Calu3 (cell line): ENCODE data around the gene RNF141. TPM values are rescaled to one million over a fixed set of nuclear protein-coding genes. Genes with fewer than 3 reads are reported as not detected.

ENCODE experiments used
- BruUV-seq: library from RNA; stranded (reverse); fragments of 400-500 nt; replicated peaks from 2 replicates; lab custom pipeline; 2021; lab: Mats Ljungman, UMichigan
- CTCF ChIA-PET: fragments of 300-600 bp; sonication (Branson Sonifier 250); formaldehyde crosslinking; loops from one replicate; lab custom pipeline; 2022; ENCODE audit warnings: antibody characterized with exemption; lab: Charles Lee
- DNase-seq: peaks from one replicate; pipeline ENCODE4 v3.0.0; 2022
- H3K27ac Mint-ChIP-seq: one replicate; pipeline ENCODE4 v1.8.0; 2022; ENCODE audit warnings: mixed read lengths; ENCODE audit not compliant: unreplicated experiment
- H3K27me3 Mint-ChIP-seq: one replicate; pipeline ENCODE4 v1.8.0; 2022; ENCODE audit warnings: mixed read lengths; ENCODE audit not compliant: unreplicated experiment
- H3K36me3 Mint-ChIP-seq: one replicate; pipeline ENCODE4 v1.8.0; 2022; ENCODE audit warnings: mild to moderate bottlenecking, moderate library complexity, mixed read lengths; ENCODE audit not compliant: insufficient read depth, unreplicated experiment
- H3K4me1 Mint-ChIP-seq: one replicate; pipeline ENCODE4 v1.8.0; 2022; ENCODE audit warnings: mild to moderate bottlenecking, low read depth, mixed read lengths; ENCODE audit not compliant: unreplicated experiment
- H3K4me3 Mint-ChIP-seq: one replicate; pipeline ENCODE4 v1.8.0; 2022; ENCODE audit warnings: mild to moderate bottlenecking, low read depth, moderate library complexity, mixed read lengths; ENCODE audit not compliant: unreplicated experiment
- H3K9me3 Mint-ChIP-seq: one replicate; pipeline ENCODE4 v1.8.0; 2022; ENCODE audit warnings: low read depth, mixed read lengths; ENCODE audit not compliant: unreplicated experiment
- intact Hi-C: fragments of 100-400 bp; cut with micrococcal nuclease; formaldehyde crosslinking; loops from one replicate; pipeline ENCODE4 v1.10.0; 2022; ENCODE audit not compliant: unreplicated experiment
- total RNA-seq: library from RNA; stranded (reverse); gene quantifications from 2 replicates; pipeline ENCODE4 v1.2.3, GENCODE V29; 2022
- TF ChIP-seq, protein P1 (sequence below): fragments of 200-600 bp; IDR thresholded peaks from one replicate; pipeline ENCODE4 v1.8.0; 2022; ENCODE audit warnings: antibody characterized with exemption; ENCODE audit not compliant: unreplicated experiment

The RNF141 gene
- total RNA-seq, 1 experiment from 2014 or later, result 33.9 TPM

DNA sequence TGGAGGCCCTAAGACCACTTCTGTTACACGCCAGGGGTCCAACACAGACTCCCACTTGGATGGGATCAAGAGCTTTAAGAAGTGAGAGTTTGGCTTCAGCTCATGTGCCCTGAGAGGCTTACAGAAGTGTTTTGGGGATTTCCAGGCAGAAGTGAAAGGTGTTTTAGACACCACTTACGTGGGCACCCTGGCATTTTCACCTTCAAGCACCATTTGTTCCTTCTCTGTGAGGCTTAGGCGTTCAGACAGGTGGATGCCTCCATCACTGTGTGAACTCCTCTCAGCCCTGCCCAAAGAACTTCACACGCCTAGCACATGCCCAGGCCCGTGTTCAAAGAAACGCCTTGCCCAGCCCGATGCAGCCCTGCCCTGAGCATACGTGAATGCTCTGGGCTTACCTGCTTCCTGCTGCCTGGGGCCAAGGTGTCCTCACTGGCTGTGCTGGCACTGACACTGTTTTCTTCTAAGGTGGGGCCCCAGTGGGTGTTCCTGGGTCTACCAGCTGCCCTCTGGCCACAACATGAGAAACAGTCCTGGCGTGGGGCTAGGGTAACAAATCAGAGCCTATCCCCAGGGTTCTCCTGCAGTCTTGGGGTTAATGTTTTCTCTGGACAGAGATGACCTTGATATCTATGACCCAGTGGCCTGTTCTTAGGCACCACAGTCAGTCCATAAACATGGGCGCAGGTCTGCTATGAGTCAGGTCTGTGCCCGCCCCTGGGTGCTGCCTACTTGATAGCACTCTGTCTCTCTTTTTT is 51.9 kb downstream of the RNF141 start:
- no peak for DNase-seq

DNA sequence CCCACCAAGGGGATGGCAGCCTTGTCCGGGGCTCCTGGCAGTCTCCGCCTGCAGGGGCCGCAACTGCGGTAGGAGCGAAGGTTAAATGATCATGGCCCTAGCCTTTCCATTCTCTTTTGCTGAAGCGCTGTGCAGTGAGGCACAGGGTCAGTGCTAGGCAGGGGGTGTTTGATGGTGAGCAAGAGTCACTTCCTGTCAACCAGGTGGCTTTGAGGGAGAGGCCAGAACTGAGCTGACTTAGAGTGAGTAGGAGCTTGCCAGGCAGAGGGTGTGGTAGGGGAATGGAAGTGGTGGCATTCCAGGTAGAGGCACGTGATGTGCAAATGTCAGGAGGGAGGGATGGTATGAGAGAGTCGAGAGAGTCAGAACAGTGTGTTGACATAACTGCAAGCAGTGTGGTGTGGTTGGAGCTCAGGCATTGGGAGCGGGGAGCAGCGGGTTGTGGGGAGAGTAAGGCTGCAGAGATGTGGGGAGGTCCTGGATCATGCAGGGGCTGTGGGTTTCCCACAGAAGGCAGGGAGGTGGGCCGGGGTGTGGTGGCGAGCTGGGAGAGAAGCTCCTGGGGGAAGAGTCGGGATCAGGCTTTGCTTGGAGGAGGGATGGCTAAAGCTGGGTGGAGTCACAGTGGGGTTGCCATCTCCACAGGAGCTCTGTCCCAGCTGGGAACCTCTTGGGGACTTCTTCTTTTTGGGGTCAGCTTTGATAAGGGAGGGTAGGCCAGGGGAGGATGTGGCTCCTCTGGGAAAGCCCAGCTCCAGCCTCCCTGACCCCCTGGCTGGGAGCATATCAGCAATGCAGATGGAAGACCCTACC is 52.7 kb downstream of the RNF141 start:
- CTCF ChIA-PET, result interaction anchor here (0.7 to 1.4 kb wide), 3 partner anchors 9 to 149 kb away, joined by 3 read pairs; no protein-coding TSS in a partner anchor
- Mint-ChIP-seq H3K4me1 (peaks cover 23% of the 10 kb centered on the region), H3K9me3 (no peaks in the 10 kb centered on the region), H3K4me3 (no peak overlapping the region), H3K27me3 (no peaks in the 10 kb centered on the region), H3K36me3 (peaks cover 11% of the 10 kb centered on the region), H3K27ac (peak overlapping the region; percentile 29)
- DNase-seq, result peak; percentile 64
- BruUV-seq, result no TSS peak
- TF ChIP-seq, protein P1, sequence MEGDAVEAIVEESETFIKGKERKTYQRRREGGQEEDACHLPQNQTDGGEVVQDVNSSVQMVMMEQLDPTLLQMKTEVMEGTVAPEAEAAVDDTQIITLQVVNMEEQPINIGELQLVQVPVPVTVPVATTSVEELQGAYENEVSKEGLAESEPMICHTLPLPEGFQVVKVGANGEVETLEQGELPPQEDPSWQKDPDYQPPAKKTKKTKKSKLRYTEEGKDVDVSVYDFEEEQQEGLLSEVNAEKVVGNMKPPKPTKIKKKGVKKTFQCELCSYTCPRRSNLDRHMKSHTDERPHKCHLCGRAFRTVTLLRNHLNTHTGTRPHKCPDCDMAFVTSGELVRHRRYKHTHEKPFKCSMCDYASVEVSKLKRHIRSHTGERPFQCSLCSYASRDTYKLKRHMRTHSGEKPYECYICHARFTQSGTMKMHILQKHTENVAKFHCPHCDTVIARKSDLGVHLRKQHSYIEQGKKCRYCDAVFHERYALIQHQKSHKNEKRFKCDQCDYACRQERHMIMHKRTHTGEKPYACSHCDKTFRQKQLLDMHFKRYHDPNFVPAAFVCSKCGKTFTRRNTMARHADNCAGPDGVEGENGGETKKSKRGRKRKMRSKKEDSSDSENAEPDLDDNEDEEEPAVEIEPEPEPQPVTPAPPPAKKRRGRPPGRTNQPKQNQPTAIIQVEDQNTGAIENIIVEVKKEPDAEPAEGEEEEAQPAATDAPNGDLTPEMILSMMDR, result no peak
- intact Hi-C loops, result no loop called here

More for the DNA sequence above, 51.9 kb downstream of the RNF141 start:
- H3K27ac Mint-ChIP-seq, result no peak overlapping the region
- CTCF ChIA-PET, result interaction anchor here (1.4 kb wide), 1 partner anchor 38 kb away, joined by 3 read pairs; no protein-coding TSS in a partner anchor
- no peaks in the 10 kb centered on the region for H3K9me3 Mint-ChIP-seq
- TF ChIP-seq, protein P1, result no peak
- H3K27me3 Mint-ChIP-seq, result no peaks in the 10 kb centered on the region
- H3K4me3 Mint-ChIP-seq, result no peak overlapping the region
- H3K36me3 Mint-ChIP-seq, result peaks cover 11% of the 10 kb centered on the region
- intact Hi-C loops, result no loop called here
- peaks cover 23% of the 10 kb centered on the region for H3K4me1 Mint-ChIP-seq
- no TSS peak for BruUV-seq

DNA sequence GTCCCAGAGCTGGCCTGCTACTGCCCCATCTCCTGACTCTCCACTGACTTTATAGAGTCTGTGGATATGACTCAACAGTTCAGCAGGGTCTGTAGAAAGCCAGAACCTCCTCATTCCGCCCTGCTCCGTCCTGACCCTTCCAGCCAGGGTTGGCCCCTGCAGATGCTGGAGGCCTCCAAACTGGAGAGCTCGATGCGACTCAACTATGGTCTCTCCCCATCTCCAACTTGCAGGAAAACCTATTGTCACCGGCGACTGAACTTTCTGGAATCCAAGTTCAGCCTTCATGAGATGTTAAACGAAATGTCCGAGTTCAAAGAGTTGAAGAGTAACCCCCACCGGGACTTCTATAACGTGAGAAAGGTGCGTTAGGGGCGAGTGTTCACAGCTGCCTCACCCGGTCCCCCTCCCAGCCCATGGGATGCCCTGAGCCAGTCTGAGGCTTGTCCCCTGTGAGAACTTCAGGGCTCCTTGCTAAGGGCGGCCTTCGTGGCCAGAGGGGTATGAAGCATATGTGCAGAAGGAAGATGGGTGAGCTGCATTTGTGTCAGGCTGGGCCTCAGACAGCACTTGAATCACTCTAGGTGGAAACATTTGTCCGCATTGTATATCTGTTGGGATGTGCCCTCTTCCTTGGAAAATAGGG is 53.9 kb downstream of the RNF141 start:
- H3K4me3 Mint-ChIP-seq, result no peak overlapping the region
- no peaks in the 10 kb centered on the region for H3K27me3 Mint-ChIP-seq
- peaks cover 23% of the 10 kb centered on the region for H3K4me1 Mint-ChIP-seq
- intact Hi-C loops, result no loop called here
- peaks cover 11% of the 10 kb centered on the region for H3K36me3 Mint-ChIP-seq
- no peaks in the 10 kb centered on the region for H3K9me3 Mint-ChIP-seq
- no peak for DNase-seq
- no TSS peak for BruUV-seq
- CTCF ChIA-PET, result interaction anchor here (0.7 kb wide), 1 partner anchor 148 kb away, joined by 3 read pairs; no protein-coding TSS in a partner anchor
- TF ChIP-seq, protein P1, result no peak
- no peak overlapping the region for H3K27ac Mint-ChIP-seq

DNA sequence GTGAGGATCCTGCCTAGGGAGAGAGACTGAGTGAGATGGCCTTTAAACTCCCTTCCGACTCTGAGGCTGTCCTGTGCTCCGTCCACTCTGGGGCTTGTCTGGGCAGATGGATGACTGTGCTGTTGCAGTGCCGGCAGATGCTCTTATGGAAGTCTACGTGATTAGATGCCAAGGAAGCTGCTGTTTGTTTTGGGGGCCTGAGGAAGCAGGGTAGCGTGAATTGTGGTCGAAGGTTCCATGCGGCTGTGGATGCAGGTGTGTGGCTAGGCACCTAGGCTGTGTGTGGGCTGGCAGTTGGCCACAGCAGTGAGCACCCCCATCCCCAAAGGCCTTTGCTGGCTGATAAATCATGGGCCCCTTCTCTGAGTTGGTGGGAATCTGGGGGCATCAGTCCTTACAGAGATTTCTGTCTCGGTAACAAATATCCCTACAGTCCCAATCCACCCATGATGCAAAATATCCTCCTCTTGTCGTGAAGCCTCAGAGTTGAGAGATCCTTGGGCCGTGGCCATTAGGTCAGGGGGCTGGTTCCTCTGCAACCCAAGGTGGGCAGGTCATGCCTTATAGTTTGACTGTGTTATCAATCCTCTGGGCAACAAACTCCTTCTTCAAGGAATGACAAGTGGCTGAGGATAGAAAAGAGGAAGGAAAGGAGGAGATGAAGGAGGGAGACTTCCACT is 54.7 kb downstream of the RNF141 start:
- Mint-ChIP-seq H3K36me3 (peaks cover 11% of the 10 kb centered on the region), H3K4me1 (peaks cover 23% of the 10 kb centered on the region), H3K27ac (no peak overlapping the region), H3K9me3 (no peaks in the 10 kb centered on the region), H3K27me3 (no peaks in the 10 kb centered on the region), H3K4me3 (no peak overlapping the region)
- no peak for DNase-seq
- CTCF ChIA-PET, result no interaction called here
- no TSS peak for BruUV-seq
- intact Hi-C loops, result no loop called here
- TF ChIP-seq, protein P1, result no peak
